ENCODE results near the gene TTC1. TPM values are rescaled to one million over a fixed set of nuclear protein-coding genes. Genes with fewer than 3 reads are reported as not detected.

Gene TTC1
- total RNA-seq, 1 experiment from 2014 or later = 53.0 TPM

- H3K9me3 ChIP-seq = no peaks in the 10 kb centered on the region
- Mint-ChIP-seq H3K4me1 (ENCODE audit: low read depth, unreplicated experiment) (no peaks in the 10 kb centered on the region), H3K27me3 (ENCODE audit: insufficient read depth, unreplicated experiment) (no peaks in the 10 kb centered on the region), H3K27ac (ENCODE audit: unreplicated experiment) (no peak overlapping the region), H3K36me3 (ENCODE audit: insufficient read depth, unreplicated experiment) (peaks cover 29% of the 10 kb centered on the region), H3K9me3 (ENCODE audit: unreplicated experiment) (no peaks in the 10 kb centered on the region), H3K4me3 (ENCODE audit: unreplicated experiment) (no peak overlapping the region)
- H3K27me3 ChIP-seq (replicated peaks; ENCODE audit: control insufficient read depth, insufficient read depth, low read length) = no peaks in the 10 kb centered on the region
- no peak overlapping the region for H3K4me3 ChIP-seq (ENCODE audit: low read depth, low read length)
- ChIA-PET POLR2A (no interaction called here), CTCF (no interaction called here)
- H3K4me1 ChIP-seq = peaks cover 5% of the 10 kb centered on the region; the same call in 1 of the 2 replicates
- no peaks in the 10 kb centered on the region for H3K36me3 ChIP-seq (ENCODE audit: control insufficient read depth, insufficient read depth, low read length)
- no TSS peak for BruUV-seq (replicated peaks)
- intact Hi-C loops (cut with micrococcal nuclease; ENCODE audit: unreplicated experiment) = loop anchor here (10.0 kb wide), 1 partner anchor 235 kb away; no protein-coding TSS in a partner anchor
- TF ChIP-seq CTCF (IDR thresholded peaks at IDR 0.05; ENCODE audit: insufficient read depth in 1 of 2, low read depth in 1 of 2, low read length in 1 of 2, severe bottlenecking in 1 of 2, unreplicated experiment in 1 of 2) = no peak
- DNase-seq = no peak
Measured at GRCh38 chr5:160029540-160030139, 20.7 kb downstream of the TTC1 start.

GRCh38 chr5:160030631-160031377, 21.9 kb downstream of the TTC1 start:
- H3K9me3 ChIP-seq = no peaks in the 10 kb centered on the region
- intact Hi-C loops (cut with micrococcal nuclease; ENCODE audit: unreplicated experiment) = no loop called here
- Mint-ChIP-seq H3K9me3 (ENCODE audit: unreplicated experiment) (no peaks in the 10 kb centered on the region), H3K27me3 (ENCODE audit: insufficient read depth, unreplicated experiment) (no peaks in the 10 kb centered on the region), H3K27ac (ENCODE audit: unreplicated experiment) (no peak overlapping the region), H3K36me3 (ENCODE audit: insufficient read depth, unreplicated experiment) (peaks cover 31% of the 10 kb centered on the region), H3K4me1 (ENCODE audit: low read depth, unreplicated experiment) (no peaks in the 10 kb centered on the region), H3K4me3 (ENCODE audit: unreplicated experiment) (no peak overlapping the region)
- TF ChIP-seq CTCF (IDR thresholded peaks at IDR 0.05; ENCODE audit: insufficient read depth in 1 of 2, low read depth in 1 of 2, low read length in 1 of 2, severe bottlenecking in 1 of 2, unreplicated experiment in 1 of 2) = no peak
- no peak for DNase-seq
- ChIA-PET POLR2A (no interaction called here), CTCF (no interaction called here)
- peaks cover 1% of the 10 kb centered on the region; the same call in 1 of the 2 replicates for H3K36me3 ChIP-seq (ENCODE audit: control insufficient read depth, insufficient read depth, low read length)
- no TSS peak for BruUV-seq (replicated peaks)
- no peak overlapping the region for H3K4me3 ChIP-seq (ENCODE audit: low read depth, low read length)
- no peaks in the 10 kb centered on the region for H3K27me3 ChIP-seq (replicated peaks; ENCODE audit: control insufficient read depth, insufficient read depth, low read length)
- peaks cover 5% of the 10 kb centered on the region; the same call in 1 of the 2 replicates for H3K4me1 ChIP-seq

- POLR2A ChIA-PET = no interaction called here
Measured at GRCh38 chr5:160033546-160034252, 24.8 kb downstream of the TTC1 start.

More at GRCh38 chr5:160033546-160034252, 24.8 kb downstream of the TTC1 start:
- BruUV-seq (replicated peaks) = no TSS peak
- no peak overlapping the region for H3K27ac Mint-ChIP-seq (ENCODE audit: unreplicated experiment)
- no peak for DNase-seq
- intact Hi-C loops (cut with micrococcal nuclease; ENCODE audit: unreplicated experiment) = no loop called here
- no peaks in the 10 kb centered on the region for H3K27me3 Mint-ChIP-seq (ENCODE audit: insufficient read depth, unreplicated experiment)
- no peak overlapping the region for H3K4me3 Mint-ChIP-seq (ENCODE audit: unreplicated experiment)
- CTCF ChIA-PET = interaction anchor here (1.4 kb wide), 1 partner anchor 12 kb away, joined by 3 read pairs; no protein-coding TSS in a partner anchor
- H3K36me3 Mint-ChIP-seq (ENCODE audit: insufficient read depth, unreplicated experiment) = peaks cover 44% of the 10 kb centered on the region
- no peak for TF ChIP-seq CTCF (IDR thresholded peaks at IDR 0.05; ENCODE audit: insufficient read depth in 1 of 2, low read depth in 1 of 2, low read length in 1 of 2, severe bottlenecking in 1 of 2, unreplicated experiment in 1 of 2)
- H3K4me3 ChIP-seq (ENCODE audit: low read depth, low read length) = no peak overlapping the region
- H3K9me3 Mint-ChIP-seq (ENCODE audit: unreplicated experiment) = no peaks in the 10 kb centered on the region
- no peaks in the 10 kb centered on the region for H3K4me1 Mint-ChIP-seq (ENCODE audit: low read depth, unreplicated experiment)
- H3K9me3 ChIP-seq = no peaks in the 10 kb centered on the region
- no peaks in the 10 kb centered on the region for H3K27me3 ChIP-seq (replicated peaks; ENCODE audit: control insufficient read depth, insufficient read depth, low read length)
- peaks cover 5% of the 10 kb centered on the region; the same call in 1 of the 2 replicates for H3K4me1 ChIP-seq
- peaks cover 1% of the 10 kb centered on the region; the same call in 1 of the 2 replicates for H3K36me3 ChIP-seq (ENCODE audit: control insufficient read depth, insufficient read depth, low read length)

All from Caco-2 (cell line).